ENCODE data around the gene ARHGAP15.

ARHGAP15 gene

DNA sequence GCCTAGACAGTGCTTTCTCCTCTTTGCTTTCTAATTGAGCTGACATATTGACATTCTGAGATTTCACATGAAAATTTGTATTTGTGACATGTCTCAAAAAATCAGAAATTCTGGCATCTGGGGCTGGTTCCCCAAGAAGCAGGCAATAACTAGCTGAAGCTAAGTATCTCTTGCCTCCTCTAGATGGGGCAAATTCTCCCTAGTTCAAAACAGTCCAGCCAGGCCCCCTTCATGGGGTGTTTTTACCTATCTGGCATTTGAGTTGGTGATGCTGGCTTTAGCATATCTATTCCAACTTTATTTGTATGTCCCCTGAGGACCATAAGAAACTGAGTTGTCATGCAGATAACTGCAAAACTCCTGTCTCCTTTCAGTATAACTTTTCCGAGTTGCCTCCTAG lies 39.9 kb downstream of the ARHGAP15 start:
- DNase-seq (ENCODE audit: low read depth in 2 of 2), result no peak

DNA sequence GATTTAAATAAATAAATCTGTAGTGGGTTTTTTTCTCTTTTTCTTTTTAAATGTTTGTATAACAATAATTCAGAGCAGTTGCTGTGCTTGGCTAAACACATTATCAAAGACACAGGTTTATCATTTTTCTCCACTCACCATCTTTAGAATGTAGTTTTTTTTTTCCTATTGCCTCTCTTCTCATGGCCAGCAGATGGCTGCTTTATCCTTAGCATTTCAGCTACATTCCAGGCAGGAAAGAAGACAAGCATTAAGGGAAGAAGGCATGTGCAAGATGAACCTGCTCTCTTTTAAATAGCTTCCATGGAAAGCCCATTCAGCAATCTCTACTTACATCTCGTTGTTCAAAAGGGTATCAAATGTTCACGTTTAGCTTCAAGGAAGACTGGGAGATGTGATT lies 42.6 kb downstream of the ARHGAP15 start:
- no peak for DNase-seq (ENCODE audit: low read depth in 2 of 2)

DNA sequence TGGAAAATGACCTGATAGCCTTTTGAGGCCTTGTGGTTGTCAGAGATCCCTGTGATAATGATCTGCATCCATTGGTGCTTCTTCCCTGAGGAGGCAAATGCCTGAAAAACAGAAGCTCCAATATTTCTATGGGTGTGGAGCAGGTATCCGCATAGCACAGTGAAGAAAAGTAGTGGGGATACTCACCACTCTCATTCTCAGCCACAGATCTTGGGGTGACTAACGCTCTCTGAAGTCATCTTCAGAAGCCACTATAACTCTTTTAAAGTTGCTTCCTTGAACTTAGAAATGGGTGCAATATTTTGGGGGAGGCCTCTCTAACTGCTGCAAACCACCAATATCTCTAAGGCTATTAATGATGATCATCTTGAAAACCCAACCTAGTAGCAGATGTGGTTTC lies 46.2 kb downstream of the ARHGAP15 start:
- no peak for DNase-seq (ENCODE audit: low read depth in 2 of 2)

DNA sequence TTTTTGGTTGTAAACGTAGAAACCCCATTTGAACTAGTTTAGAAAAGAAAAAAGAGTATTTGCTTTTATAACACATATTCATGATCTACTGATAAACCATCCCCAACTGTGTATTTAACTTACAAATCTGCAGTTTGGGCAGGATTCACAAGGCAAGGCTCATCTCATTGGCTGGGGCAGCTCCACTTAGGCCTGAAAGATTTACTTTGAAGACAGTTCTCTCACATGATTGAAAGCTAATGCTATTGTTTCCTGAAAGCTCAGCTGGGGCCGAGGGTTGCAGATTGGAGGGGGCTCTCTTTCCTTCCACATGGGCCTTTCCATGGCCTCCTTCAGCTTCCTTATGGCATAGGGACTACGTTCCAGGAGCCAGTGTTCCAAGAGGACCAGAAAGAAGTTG lies 47.4 kb downstream of the ARHGAP15 start:
- DNase-seq (ENCODE audit: low read depth in 2 of 2), result no peak

DNA sequence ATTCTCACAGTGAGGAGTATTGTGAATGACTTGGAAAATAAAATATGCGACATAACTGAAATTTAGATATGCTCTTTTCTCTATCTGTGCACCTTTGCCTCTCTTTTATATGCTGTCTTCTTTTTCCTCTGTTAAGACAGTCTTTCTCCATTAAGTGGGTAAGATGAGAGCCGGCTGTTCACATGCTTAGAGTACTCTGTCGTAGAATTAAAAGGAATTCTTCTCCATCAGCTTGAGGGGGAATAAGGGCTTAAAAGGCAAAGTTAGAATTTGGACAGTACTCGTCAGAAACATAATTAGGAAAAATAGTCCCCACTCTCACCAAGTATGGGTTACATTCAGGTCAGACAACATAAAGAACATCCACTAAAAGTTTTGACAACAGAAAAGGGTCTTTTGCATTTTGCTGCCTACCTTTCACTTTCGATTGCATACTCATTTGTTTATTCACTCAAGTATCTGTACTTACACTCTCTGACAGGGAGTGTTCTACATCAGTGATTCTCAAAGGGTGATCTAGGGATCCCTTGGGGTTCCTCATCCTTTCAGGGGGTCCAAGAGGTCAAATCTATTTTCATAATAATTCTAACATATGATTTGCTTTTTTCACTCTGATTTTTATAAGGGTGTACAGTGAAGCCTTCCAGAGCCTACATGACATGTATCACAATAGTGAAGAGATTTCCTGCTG lies 48.0 kb downstream of the ARHGAP15 start:
- no peak for DNase-seq (ENCODE audit: low read depth in 2 of 2)

DNA sequence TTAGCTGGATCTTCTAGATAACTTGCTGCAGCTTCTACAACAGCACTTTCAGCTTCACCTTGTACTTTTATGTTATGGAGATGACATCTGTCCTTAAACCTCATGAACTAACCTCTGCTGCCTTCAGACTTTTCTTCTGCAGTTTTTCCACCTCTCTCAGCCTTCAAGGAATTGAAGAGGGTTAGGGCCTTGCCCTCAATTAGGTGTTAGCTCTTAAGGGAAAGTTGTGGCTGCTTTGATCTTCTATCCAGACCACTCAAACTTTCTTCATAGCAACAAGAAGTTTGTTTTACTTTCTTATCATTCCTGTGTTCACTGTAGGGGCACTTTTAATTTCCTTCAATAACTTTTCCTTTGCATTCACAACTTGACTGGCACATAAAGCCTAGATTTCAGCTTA lies 52.3 kb downstream of the ARHGAP15 start:
- DNase-seq (ENCODE audit: low read depth in 2 of 2), result no peak

DNA sequence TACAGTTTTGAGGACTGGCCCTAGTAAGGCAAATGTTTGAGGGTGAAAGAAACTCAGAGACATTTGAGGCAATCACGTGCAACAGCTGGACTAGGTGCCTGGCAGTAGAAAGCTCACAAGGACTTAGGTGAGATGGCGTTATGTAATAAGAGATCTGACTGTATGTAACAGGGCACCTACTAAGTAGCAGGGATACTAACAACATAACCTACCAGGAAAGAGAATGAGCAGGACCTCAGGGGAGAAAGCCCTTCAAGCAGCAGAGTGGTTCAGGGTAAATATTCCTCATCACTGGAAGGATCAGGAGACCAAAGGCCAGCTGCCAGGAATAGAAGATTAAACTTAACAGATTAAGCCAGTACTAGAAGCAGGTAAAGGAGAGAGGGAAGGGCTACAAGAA lies 53.4 kb downstream of the ARHGAP15 start:
- DNase-seq (ENCODE audit: low read depth in 2 of 2), result no peak

DNA sequence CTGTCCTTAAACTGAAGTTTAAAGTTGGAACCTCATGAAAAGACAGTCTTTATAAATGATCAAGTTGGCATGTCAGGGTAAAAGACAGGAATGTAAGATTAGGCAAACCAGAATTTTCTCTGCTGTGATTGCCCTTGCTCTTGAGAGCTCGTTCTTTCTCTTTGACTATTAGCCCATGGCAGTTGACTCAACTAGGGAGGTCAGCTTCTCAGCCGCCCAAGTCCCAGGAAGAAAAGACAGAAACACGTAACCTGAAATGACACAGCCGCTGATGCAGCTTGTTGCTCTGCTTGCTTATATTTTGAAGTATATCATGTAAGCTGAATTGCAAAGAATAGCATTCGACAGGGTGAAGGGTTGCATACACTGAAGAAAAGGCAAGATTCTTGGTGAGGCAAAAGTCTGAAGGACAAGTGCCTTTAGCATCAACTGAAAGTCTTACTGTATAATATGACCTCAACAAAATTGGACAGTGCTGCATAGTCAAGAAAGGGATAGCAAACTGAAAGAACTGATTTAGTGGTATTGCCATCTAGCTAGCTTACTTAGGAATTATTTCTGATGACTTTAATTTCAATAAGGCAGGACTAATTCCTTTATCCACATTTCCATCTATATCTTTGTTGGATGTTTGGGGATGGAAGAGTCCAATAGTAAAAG lies 54.7 kb downstream of the ARHGAP15 start:
- DNase-seq (ENCODE audit: low read depth in 2 of 2), result no peak

DNA sequence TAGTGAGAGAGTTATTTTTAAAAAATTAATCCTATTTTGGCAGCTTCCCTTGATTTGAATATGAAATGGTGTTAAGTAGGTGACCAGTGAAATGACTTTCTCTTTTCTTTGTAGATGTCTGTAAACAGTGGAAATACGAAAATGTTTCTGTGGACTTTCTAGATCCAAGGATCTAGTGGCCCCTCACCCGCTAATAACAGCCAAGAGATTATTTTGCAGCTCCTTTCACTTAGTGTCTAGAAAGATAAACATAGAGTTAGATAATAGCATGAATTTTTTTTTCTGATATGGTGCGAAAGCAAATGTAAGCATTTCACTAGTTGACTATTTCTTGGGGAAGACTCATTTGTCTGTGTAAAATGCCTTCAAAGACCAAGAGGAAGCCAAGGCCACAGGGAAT lies 57.7 kb downstream of the ARHGAP15 start:
- DNase-seq (ENCODE audit: low read depth in 2 of 2), result no peak

DNA sequence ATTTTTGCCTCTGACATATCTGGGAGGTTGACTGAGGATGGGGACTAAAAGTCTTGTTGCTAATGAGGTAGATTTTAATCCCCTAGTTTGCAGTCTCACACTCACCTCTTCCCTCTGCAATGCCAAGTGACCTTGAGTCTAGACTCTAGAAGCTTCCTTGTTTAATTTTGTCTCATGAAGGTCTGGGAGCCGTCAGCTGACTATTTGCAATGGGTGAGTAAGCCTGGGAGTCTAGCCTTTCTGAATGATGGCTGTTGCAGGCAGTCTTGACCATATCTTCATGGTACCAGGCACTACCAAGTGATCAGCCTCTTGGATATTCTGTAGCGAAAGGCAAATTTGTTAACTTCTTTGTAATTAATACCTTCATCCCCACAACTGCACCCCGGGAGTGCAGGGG lies 61.2 kb downstream of the ARHGAP15 start:
- no peak for DNase-seq (ENCODE audit: low read depth in 2 of 2)

DNA sequence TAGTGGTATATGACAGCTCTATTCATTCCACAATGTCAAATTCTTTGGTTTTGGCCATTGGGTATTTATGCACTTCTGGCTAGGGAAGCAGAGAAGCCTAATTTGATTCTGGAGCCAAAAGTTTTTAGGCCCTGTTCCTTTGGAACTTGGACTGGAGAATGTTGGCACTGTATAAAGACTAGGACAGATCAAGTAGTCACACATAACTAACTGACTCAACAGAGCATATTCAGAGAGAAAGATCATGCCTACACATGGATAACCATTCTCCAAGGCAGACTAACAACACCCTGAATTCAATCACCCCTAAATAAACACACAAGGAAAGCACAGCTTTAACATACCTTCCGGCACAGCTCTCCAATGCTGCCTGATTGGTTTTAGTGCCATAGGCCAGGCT lies 62.9 kb downstream of the ARHGAP15 start:
- no peak for DNase-seq (ENCODE audit: low read depth in 2 of 2)

DNA sequence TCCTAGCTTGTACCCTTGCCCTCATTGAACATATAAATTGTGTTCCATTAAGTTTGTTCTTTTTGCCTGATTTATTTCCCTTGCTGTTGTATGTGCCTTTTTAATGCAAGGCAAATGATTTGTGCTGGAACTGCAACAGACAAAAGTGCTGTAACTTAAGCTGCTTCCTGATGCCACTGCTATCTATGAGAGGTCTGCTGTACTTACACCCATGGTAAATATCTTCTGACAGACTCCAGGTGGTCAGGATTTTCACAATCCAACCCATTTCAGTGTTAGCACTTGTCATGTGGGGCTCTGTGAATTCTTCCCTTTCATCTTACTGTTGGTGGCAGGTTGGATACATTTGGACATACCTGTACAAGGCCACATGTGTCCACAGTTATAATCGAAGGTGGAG lies 63.5 kb downstream of the ARHGAP15 start:
- no peak for DNase-seq (ENCODE audit: low read depth in 2 of 2)

DNA sequence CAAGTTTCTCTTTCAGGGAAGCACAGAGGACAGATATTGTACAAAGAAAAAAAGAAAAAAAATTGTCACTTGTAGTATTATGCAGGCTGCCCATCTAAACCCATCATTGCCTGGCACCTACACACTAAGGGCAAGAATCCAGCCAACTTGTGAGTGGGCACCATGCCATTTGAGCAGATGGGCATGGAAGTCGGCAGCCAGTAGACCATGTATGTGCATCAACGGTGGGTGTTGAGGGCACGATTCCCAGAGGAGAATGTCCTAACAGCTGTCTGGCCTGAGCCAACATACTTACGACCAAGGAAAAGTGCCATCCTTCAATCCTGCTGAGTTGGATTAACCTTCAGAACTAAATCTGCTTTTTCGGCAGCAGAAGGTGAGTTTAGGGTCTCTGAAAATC lies 63.9 kb downstream of the ARHGAP15 start:
- no peak for DNase-seq (ENCODE audit: low read depth in 2 of 2)

DNA sequence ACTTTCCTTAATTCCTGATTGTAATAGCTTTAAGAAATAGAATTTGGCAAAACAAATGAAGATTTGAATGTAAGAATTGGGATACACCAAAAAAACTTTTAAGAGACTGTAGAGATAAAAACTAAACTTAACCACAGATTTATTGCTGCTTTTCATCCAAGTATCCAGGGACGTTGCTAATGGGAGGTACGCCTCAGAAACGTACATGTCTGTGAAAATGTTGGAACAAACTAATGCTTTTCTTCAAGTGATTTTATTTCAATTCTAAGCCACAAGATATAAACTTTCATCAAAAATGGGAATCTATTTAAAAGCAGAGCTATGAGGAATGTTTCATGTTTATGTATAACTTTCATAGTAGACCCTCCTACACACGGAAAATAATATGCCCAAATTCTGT lies 66.3 kb downstream of the ARHGAP15 start:
- DNase-seq (ENCODE audit: low read depth in 2 of 2), result no peak

DNA sequence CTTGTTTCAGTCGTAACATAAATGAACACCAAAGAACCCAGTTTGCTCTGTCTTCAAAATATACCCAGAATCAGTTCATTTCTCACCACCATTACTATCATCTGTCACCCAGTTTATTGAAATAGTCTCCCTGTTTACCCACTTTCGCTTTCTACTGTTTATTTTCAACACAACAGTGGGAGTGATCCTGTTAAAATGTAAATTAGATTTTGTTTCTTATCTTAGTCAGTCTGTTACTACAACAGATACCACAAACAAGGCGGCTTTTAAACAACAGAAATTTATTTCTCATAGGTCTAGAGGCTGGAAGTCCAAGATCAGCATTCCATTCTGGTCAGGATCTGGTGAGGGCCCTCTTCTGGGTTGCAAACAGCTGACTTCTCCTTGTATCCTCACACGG lies 74.8 kb downstream of the ARHGAP15 start:
- no peak for DNase-seq (ENCODE audit: low read depth in 2 of 2)

DNA sequence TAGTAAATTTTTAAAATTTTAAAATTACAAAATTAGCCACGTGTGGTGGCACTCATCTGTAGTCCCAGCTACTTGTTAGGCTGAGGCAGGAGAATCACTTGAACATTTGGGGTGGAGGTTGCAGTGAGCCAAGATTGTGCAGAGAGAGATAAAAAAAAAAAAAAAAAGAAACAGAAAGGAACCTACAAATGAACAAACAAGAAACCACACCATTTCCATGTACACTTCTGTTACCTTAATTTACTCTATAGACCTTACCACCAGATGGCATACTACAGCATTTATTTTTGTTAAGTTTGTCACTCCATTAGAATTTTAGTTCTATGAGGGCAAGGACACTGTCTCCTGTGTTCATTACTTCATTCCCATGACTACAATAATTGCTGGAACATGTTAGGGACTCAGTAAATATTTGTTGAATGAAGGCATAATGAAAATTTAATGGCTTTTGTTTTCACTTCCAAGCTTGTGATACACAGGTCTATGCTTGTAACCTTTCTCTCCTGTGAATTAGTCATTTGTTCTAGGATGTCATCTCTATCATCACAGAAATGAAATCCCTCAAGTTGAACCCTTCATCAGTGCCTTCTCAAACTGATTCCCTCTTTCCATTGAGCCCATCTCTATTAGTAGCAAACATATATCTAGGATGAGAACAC lies 76.0 kb downstream of the ARHGAP15 start:
- DNase-seq (ENCODE audit: low read depth in 2 of 2), result no peak

DNA sequence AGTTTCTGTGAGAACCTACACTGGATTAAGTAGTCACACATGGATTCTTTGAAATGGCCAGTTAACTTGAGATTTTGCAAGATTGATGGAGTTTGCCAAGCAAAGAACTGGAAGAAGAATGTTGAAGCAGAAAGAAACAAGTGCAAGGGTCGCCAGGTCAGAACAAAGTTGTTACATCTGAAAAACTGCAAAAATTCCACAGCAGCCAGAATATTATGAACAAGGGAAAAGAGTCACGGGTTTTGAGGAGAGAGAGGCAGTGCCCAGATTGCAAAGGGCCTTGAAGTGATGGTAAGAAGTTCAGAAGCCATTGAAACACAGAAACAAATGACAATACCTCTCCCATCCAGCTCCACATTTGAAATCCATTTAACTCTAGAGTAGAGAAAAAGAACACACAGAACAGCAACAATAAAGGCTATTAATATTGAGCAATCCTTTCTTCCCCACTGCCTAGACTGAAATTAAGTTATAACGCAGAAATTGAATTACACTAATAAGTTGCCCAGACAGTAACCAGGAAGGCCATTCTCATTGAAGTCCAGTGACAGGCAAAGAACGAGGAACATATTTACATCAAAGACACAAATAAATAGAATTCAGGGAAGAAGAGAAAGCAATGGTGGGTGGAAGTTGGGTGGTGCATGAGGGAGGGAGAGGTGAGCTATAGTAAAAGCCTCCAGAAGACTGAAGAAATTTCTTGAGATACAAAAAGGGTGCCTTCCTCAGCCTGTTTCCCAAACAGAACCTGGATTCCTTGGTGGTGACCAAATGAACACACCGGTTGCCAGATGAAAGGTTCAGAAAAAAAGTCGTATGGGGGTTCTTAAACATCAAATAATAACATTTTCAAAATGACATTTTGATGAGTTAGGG lies 80.6 kb downstream of the ARHGAP15 start:
- no peak for DNase-seq (ENCODE audit: low read depth in 2 of 2)

DNA sequence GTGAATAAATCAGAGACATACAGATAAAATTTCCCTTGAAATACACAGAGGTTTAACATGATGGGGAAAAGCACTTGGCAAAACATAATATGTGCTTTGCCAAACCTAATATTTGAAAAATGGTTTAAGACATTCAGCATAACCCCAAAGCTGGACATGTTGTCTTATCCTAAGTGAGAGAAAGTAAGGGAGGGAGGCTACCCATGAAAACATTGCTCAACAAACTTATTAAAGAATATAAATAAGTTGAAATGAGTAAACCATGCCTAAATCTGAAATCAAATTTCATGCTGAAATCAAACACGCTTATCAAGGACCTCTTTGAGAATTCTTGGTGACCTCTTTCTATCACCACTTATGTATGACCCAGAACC lies 81.2 kb downstream of the ARHGAP15 start:
- no peak for DNase-seq (ENCODE audit: low read depth in 2 of 2)

DNA sequence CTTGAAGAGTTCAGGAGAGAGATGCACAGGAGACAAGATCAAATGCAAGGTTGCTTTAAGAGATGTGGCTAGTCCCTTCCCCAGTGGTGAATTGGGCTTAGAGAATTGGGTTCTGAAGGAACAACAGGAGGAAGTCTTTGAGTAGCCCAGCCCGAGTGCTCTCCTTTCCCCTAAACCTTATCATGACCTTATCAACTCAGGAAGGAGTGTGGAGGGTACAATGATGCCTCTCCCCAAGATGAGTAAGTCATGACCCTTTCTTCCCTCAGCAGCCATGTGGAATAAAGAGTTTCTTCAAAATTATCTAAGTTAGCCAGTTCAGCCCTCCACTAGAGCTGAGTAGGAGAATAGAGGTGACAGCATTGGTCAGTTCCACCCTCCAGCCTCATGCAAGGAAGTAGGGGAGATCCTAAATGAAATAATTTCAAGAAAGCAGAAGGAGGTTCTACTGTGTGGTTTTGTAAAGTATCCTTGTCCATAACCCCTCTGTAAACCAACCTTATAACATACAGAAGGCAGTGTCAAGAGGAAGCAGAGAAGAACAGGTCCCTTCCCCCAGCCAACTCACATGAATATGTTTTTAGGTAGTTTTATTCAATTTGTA lies 88.4 kb downstream of the ARHGAP15 start:
- no peak for DNase-seq (ENCODE audit: low read depth in 2 of 2)

DNA sequence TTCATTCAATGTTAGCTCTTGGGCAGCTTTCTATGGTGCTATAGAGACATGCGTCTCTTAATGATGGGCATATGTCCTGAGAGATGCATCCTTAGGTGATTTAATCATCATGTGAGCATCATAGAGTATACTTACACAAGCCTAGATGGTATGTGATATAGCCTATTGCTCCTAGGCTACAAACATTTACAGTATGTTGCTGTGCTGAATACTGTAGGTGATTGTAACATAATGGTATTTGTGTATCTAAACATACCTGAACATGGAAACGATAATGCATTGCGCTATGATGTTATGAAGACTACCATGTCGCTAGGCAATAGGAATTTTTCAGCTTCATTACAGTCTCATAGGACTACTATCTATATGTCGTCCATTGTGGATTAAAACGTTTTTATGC lies 89.4 kb downstream of the ARHGAP15 start:
- DNase-seq (ENCODE audit: low read depth in 2 of 2), result no peak

DNA sequence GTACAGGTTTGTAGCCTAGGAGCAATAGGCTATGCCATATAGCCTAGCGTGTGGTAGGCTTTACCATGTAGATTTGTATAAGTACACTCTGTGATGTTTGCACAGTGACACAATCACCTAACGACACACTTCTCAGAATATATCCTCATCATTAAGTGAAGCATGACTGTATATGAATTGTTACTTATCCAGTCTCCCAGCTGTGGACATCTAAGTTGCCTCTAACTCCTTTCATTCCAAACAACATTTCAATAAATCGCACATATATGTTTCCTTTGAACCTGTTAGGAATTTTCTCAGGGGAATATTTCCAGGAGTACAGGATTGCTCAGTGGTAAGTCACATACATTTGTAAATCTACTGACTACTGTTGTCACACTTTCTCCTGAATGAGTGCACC lies 90.0 kb downstream of the ARHGAP15 start:
- no peak for DNase-seq (ENCODE audit: low read depth in 2 of 2)

DNA sequence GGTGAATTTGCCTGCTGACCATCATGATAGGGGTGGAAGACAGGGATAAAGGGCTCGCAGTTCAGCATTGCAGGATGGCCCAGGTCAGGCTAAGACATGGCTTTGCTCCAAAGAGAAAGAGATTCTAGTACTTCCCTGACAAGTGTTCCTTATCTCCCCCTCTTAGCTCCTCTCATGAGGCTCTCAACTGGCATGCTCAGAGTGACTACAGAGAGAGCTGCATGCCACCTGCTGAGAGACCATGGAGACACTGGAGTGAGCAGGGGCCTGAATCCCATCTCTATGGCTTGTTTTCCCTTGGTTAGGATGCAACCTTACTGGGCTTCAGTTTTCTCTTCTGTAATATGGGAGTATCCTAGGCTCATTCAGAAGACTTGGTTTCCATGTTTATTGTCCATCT lies 94.3 kb downstream of the ARHGAP15 start:
- no peak for DNase-seq (ENCODE audit: low read depth in 2 of 2)
